Muscle layer of colon (tissue), 2 donors: ENCODE measurements around the gene TMEM74B.

Experiments
- H3K27ac ChIP-seq: one replicate; pipeline ENCODE4 v1.7.0; 2013; ENCODE audit warnings: low read depth, mild to moderate bottlenecking, low read length, moderate library complexity
- H3K27me3 ChIP-seq, 2 donors: one replicate each; pipeline ENCODE4 v1.7.0; 2013; ENCODE audit warnings: low read length in 2 of 2, mild to moderate bottlenecking in 2 of 2; ENCODE audit not compliant: insufficient read depth in 2 of 2, control insufficient read depth in 1 of 2
- H3K36me3 ChIP-seq: one replicate; pipeline ENCODE4 v1.7.0; 2013; ENCODE audit warnings: mild to moderate bottlenecking, low read length; ENCODE audit not compliant: insufficient read depth
- H3K4me1 ChIP-seq: one replicate; pipeline ENCODE4 v1.7.0; 2013; ENCODE audit warnings: mild to moderate bottlenecking, low read length; ENCODE audit not compliant: insufficient read depth
- H3K4me3 ChIP-seq, 2 donors: one replicate each; pipeline ENCODE4 v1.7.0; 2013; ENCODE audit warnings: low read length in 2 of 2, low read depth in 1 of 2, mild to moderate bottlenecking in 1 of 2, moderate library complexity in 1 of 2
- H3K9ac ChIP-seq: one replicate; pipeline ENCODE4 v1.7.0; 2013; ENCODE audit warnings: low read length
- H3K9me3 ChIP-seq: one replicate; pipeline ENCODE4 v1.7.0; 2013; ENCODE audit warnings: mild to moderate bottlenecking, low read length
- donor health status: abdominal sarcoma.
- donor health status: Adenocarcinoma of cecum.

Gene TMEM74B

GRCh38 chr20:1187605-1188171 is 2.9 kb upstream of the TMEM74B start:
- no peaks in the 10 kb centered on the region for H3K36me3 ChIP-seq
- no peaks in the 10 kb centered on the region for H3K4me1 ChIP-seq
- H3K9ac ChIP-seq: no peak overlapping the region
- H3K9me3 ChIP-seq: no peaks in the 10 kb centered on the region
- H3K4me3 ChIP-seq: no peak overlapping the region
- H3K27me3 ChIP-seq: peaks cover 3 to 24% of the 10 kb centered on the region in 2 donors
- H3K27ac ChIP-seq: no peak overlapping the region

- H3K9me3 ChIP-seq: no peaks in the 10 kb centered on the region
- H3K27me3 ChIP-seq: peaks cover 3 to 24% of the 10 kb centered on the region in 2 donors
- H3K4me1 ChIP-seq: no peaks in the 10 kb centered on the region
- no peaks in the 10 kb centered on the region for H3K36me3 ChIP-seq
- H3K27ac ChIP-seq: no peak overlapping the region
- H3K9ac ChIP-seq: no peak overlapping the region
- no peak overlapping the region for H3K4me3 ChIP-seq
Observed at GRCh38 chr20:1186367-1186991, 1.7 kb upstream of the TMEM74B start.

DNA sequence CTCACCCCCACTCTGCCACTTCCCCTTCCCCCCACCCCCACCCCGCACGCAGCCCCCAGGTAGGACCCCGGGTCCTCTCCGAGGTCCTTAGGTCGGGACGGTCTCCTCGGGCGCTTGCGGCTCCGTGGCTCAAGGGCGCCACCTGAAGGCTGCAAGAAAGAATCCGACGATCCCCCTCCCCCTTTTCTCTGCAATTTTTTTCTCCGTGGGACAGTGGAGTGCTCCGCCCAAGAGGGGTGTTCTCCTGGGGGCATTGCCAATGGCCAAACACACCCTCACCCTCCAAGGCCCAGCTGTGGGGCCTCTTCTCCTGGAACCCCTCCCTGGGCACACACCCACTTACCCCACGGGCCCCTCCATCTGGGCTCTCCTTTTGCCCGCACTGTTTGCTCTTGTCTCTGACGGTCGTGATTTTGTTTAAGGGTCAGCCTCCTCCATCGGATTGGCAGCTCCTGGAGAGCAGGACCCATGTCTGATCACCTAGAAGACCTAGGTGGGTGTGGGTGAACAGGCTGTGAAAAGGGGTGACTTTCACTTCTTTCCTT is 1.1 kb upstream of the TMEM74B start:
- Histone ChIP-seq H3K27ac (no peak overlapping the region), H3K4me1 (no peaks in the 10 kb centered on the region), H3K36me3 (no peaks in the 10 kb centered on the region), H3K9me3 (no peaks in the 10 kb centered on the region), H3K27me3 (peaks cover 3 to 24% of the 10 kb centered on the region in 2 donors), H3K4me3 (no peak overlapping the region), H3K9ac (no peak overlapping the region)

- H3K27ac ChIP-seq: no peak overlapping the region
- peaks cover 3 to 24% of the 10 kb centered on the region in 2 donors for H3K27me3 ChIP-seq
- peak overlapping the region in 1 of 2 donors; percentile 32 for H3K4me3 ChIP-seq
- H3K36me3 ChIP-seq: no peaks in the 10 kb centered on the region
- no peaks in the 10 kb centered on the region for H3K9me3 ChIP-seq
- no peaks in the 10 kb centered on the region for H3K4me1 ChIP-seq
- H3K9ac ChIP-seq: no peak overlapping the region
Observed at GRCh38 chr20:1185316-1185741, 548 bp upstream of the TMEM74B start.

- Histone ChIP-seq H3K36me3 (no peaks in the 10 kb centered on the region), H3K4me3 (no peak overlapping the region), H3K27ac (no peak overlapping the region), H3K27me3 (peaks cover 3 to 24% of the 10 kb centered on the region in 2 donors), H3K9me3 (no peaks in the 10 kb centered on the region), H3K4me1 (no peaks in the 10 kb centered on the region), H3K9ac (no peak overlapping the region)
Observed at GRCh38 chr20:1184260-1184637, 532 bp downstream of the TMEM74B start.

GRCh38 chr20:1183153-1183552 is 1.6 kb downstream of the TMEM74B start:
- Histone ChIP-seq H3K27ac (no peak overlapping the region), H3K27me3 (peaks cover 3 to 24% of the 10 kb centered on the region in 2 donors), H3K4me3 (no peak overlapping the region), H3K4me1 (no peaks in the 10 kb centered on the region), H3K36me3 (no peaks in the 10 kb centered on the region), H3K9me3 (no peaks in the 10 kb centered on the region), H3K9ac (no peak overlapping the region)

DNA sequence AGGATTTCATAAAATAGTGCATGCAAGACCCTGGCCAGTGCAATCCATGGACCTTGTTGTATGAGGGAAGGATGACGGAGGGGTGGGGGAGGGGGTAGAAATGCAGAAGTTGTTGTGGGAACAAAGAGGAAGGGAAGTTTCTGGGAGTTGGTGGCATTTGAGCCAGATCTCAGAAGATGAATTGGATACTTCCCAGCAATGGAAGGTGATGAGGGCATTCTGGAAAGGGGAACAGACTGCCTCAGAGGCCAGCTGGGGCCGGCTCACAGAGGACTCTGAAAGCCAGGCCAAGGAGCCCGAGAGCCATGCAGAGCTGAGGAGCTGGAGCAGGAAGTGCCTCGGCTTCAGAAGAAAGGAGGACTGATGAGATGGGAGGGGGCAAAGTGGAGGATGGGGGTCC is 2.7 kb downstream of the TMEM74B start:
- Histone ChIP-seq H3K36me3 (no peaks in the 10 kb centered on the region), H3K4me3 (no peak overlapping the region), H3K27ac (no peak overlapping the region), H3K4me1 (no peaks in the 10 kb centered on the region), H3K9me3 (no peaks in the 10 kb centered on the region), H3K27me3 (peaks cover 3 to 24% of the 10 kb centered on the region in 2 donors), H3K9ac (no peak overlapping the region)

DNA sequence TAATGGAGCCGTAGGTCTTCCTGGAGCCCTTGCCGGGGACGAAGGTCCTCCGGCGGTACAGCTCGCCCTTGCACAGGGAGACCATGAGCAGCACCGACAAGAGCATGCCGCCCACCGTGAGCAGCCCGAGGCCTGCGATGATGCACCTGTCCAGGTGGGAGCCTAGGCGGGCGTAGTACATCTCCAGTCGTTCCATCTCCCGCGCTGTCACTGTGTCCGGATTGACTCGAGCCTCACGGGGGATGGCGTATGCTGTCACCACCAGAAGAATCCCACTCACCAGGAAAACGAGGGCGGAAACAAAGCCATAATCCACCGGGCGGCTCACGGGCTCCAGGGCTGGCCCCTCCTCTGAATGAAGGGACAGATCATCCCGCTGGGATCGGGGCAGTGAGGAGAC is 3.8 kb downstream of the TMEM74B start:
- H3K27ac ChIP-seq: no peak overlapping the region
- peaks cover 2 to 14% of the 10 kb centered on the region in 2 donors for H3K27me3 ChIP-seq
- no peak overlapping the region for H3K9ac ChIP-seq
- no peaks in the 10 kb centered on the region for H3K9me3 ChIP-seq
- no peak overlapping the region for H3K4me3 ChIP-seq
- H3K4me1 ChIP-seq: no peaks in the 10 kb centered on the region
- peaks cover 5% of the 10 kb centered on the region for H3K36me3 ChIP-seq

DNA sequence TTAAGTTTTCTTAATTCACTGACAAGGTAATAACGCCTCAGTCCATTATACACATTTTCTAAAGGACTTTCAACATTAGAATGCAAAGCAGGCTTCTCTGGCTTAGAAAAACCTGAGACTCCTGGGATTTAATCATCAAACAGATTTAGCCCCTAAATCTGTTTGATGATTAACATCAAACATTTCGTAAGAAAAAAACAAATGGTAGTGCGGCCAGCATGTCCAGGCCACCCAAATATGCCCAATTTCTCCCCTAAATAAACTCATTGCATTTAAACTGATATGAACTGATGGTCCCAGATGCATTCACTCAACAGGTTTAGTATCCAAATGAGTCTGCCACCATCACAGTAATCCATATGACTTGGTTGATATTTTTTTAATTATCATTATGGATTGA is 6.2 kb downstream of the TMEM74B start:
- Histone ChIP-seq H3K36me3 (peaks cover 12% of the 10 kb centered on the region), H3K4me1 (no peaks in the 10 kb centered on the region), H3K9me3 (no peaks in the 10 kb centered on the region), H3K27me3 (no peaks in the 10 kb centered on the region), H3K4me3 (no peak overlapping the region), H3K9ac (no peak overlapping the region), H3K27ac (no peak overlapping the region)

- H3K36me3 ChIP-seq: peaks cover 12% of the 10 kb centered on the region
Observed at GRCh38 chr20:1178103-1178502, 6.7 kb downstream of the TMEM74B start.

GRCh38 chr20:1177680-1178079 is 7.1 kb downstream of the TMEM74B start:
- peaks cover 12% of the 10 kb centered on the region for H3K36me3 ChIP-seq

More at GRCh38 chr20:1178103-1178502, 6.7 kb downstream of the TMEM74B start:
- Histone ChIP-seq H3K27ac (no peak overlapping the region), H3K9me3 (no peaks in the 10 kb centered on the region), H3K4me1 (no peaks in the 10 kb centered on the region), H3K9ac (no peak overlapping the region), H3K27me3 (no peaks in the 10 kb centered on the region), H3K4me3 (no peak overlapping the region)

GRCh38 chr20:1174787-1175186 is 10.0 kb downstream of the TMEM74B start:
- Histone ChIP-seq H3K9ac (no peak overlapping the region), H3K27me3 (no peaks in the 10 kb centered on the region), H3K9me3 (no peaks in the 10 kb centered on the region), H3K27ac (no peak overlapping the region), H3K36me3 (peaks cover 25% of the 10 kb centered on the region), H3K4me3 (no peak overlapping the region), H3K4me1 (no peaks in the 10 kb centered on the region)

More at GRCh38 chr20:1177680-1178079, 7.1 kb downstream of the TMEM74B start:
- H3K27ac ChIP-seq: no peak overlapping the region
- H3K4me1 ChIP-seq: no peaks in the 10 kb centered on the region
- no peak overlapping the region for H3K4me3 ChIP-seq
- no peak overlapping the region for H3K9ac ChIP-seq
- H3K9me3 ChIP-seq: no peaks in the 10 kb centered on the region
- H3K27me3 ChIP-seq: no peaks in the 10 kb centered on the region
